Measurements from ENCODE around the gene KMT5C.
A peak's percentile ranks its signal among the peaks of the same experiment; 100 is the strongest.

KMT5C gene

GRCh38 chr19:55352549-55353145, 13.0 kb downstream of the KMT5C start:
- no peak for DNase-seq (ENCODE audit: low read depth)
- no peak for TF ChIP-seq CTCF (conservative IDR thresholded peaks at IDR 0.05; ENCODE audit: control insufficient read depth, insufficient read depth, low read depth, low read length)
- H3K4me3 ChIP-seq (ENCODE audit: control insufficient read depth, low read depth, low read length), result no peak overlapping the region

GRCh38 chr19:55353356-55353802, 13.7 kb downstream of the KMT5C start:
- peak overlapping the region; percentile 31 for H3K4me3 ChIP-seq (ENCODE audit: control insufficient read depth, low read depth, low read length)
- no peak for DNase-seq (ENCODE audit: low read depth)
- no peak for TF ChIP-seq CTCF (conservative IDR thresholded peaks at IDR 0.05; ENCODE audit: control insufficient read depth, insufficient read depth, low read depth, low read length)

- TF ChIP-seq CTCF (conservative IDR thresholded peaks at IDR 0.05; ENCODE audit: control insufficient read depth, insufficient read depth, low read depth, low read length), result no peak
- H3K4me3 ChIP-seq (ENCODE audit: control insufficient read depth, low read depth, low read length), result peak overlapping the region; percentile 31
- peak; percentile 21 for DNase-seq (ENCODE audit: low read depth)
Measured at GRCh38 chr19:55353803-55354697, 14.4 kb downstream of the KMT5C start.

GRCh38 chr19:55354698-55355212, 15.1 kb downstream of the KMT5C start, which contains the start of gene COX6B2:
Gene COX6B2 (minus strand): TSS chr19:55354719. CDS start chr19:55354521, 198 bp downstream.
- no peak for DNase-seq (ENCODE audit: low read depth)
- peak within 1 kb of the TSS; percentile 31 for H3K4me3 ChIP-seq (ENCODE audit: control insufficient read depth, low read depth, low read length)
- TF ChIP-seq CTCF (conservative IDR thresholded peaks at IDR 0.05; ENCODE audit: control insufficient read depth, insufficient read depth, low read depth, low read length), result no peak

GRCh38 chr19:55355213-55355821, 15.6 kb downstream of the KMT5C start:
- H3K4me3 ChIP-seq (ENCODE audit: control insufficient read depth, low read depth, low read length), result no peak overlapping the region
- DNase-seq (ENCODE audit: low read depth), result no peak
- TF ChIP-seq CTCF (conservative IDR thresholded peaks at IDR 0.05; ENCODE audit: control insufficient read depth, insufficient read depth, low read depth, low read length), result no peak

GRCh38 chr19:55358493-55358892, 18.8 kb downstream of the KMT5C start:
- no peak for DNase-seq (ENCODE audit: low read depth)
- TF ChIP-seq CTCF (conservative IDR thresholded peaks at IDR 0.05; ENCODE audit: control insufficient read depth, insufficient read depth, low read depth, low read length), result no peak
- no peak overlapping the region for H3K4me3 ChIP-seq (ENCODE audit: control insufficient read depth, low read depth, low read length)

All from fibroblast of mammary gland (primary cell).